ENCODE measurements around the gene EOLA2.
"Not testable (repeated sequence)": the region's sequence is repeated elsewhere in the genome, so short reads cannot be mapped to it uniquely, and the experiment has no call there.

DNA sequence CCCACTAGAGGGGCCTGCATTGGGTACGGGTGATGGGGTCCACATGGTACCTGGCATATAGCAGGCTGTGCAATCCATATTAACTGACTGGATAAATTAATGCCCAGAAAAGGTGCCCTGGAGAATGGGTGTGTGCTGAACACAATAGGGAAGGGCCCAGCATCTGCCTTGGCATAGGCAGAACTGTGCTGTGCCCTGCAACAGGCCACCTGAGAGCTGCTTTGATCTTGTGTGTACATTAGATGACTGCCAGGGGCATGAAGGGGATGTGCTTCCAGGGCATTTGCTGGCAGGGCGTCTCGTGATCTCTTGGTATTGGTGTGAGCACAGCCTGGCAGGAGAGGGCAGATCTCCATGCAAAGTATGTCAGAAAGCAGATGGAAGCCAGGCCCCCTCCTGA is 8.6 kb upstream of the EOLA2 start:
- TF ChIP-seq, protein P1, sequence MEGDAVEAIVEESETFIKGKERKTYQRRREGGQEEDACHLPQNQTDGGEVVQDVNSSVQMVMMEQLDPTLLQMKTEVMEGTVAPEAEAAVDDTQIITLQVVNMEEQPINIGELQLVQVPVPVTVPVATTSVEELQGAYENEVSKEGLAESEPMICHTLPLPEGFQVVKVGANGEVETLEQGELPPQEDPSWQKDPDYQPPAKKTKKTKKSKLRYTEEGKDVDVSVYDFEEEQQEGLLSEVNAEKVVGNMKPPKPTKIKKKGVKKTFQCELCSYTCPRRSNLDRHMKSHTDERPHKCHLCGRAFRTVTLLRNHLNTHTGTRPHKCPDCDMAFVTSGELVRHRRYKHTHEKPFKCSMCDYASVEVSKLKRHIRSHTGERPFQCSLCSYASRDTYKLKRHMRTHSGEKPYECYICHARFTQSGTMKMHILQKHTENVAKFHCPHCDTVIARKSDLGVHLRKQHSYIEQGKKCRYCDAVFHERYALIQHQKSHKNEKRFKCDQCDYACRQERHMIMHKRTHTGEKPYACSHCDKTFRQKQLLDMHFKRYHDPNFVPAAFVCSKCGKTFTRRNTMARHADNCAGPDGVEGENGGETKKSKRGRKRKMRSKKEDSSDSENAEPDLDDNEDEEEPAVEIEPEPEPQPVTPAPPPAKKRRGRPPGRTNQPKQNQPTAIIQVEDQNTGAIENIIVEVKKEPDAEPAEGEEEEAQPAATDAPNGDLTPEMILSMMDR (conservative IDR thresholded peaks at IDR 0.05; ENCODE audit: low read length): not testable (repeated sequence)
- TF ChIP-seq EZH2phosphoT487 (IDR thresholded peaks at IDR 0.05; ENCODE audit: borderline replicate concordance, low read depth, low read length): not testable (repeated sequence)

Measured in OCI-LY7 (cell line).